OCI-LY1 (cell line): Measurements from ENCODE around the gene TSPAN3.

Source experiments
- H2AFZ ChIP-seq: fragments of 200-600 bp; sonication (generic), shearing (Covaris generic); 2 replicates; pipeline ENCODE4 v1.6.0; 2014; ENCODE audit warnings: antibody characterized with exemption, mild to moderate bottlenecking, low read length
- H3F3A ChIP-seq: fragments of 200-600 bp; sonication (generic), shearing (Covaris generic); 2 replicates; pipeline ENCODE4 v1.6.0; 2014; ENCODE audit warnings: mild to moderate bottlenecking, antibody characterized with exemption, low read length, moderate library complexity; ENCODE audit not compliant: insufficient read depth
- H3K27ac ChIP-seq: fragments of 200-600 bp; sonication (generic); 2 replicates; pipeline ENCODE4 v1.5.1; 2014; ENCODE audit warnings: low read length, mixed run types, mild to moderate bottlenecking, low read depth; ENCODE audit not compliant: poor library complexity, severe bottlenecking
- H3K27me3 ChIP-seq: fragments of 200-600 bp; sonication (generic); 2 replicates; pipeline ENCODE4 v1.6.0; 2014; ENCODE audit warnings: antibody characterized with exemption, mild to moderate bottlenecking, low read length, moderate library complexity; ENCODE audit not compliant: insufficient read depth
- H3K36me3 ChIP-seq: fragments of 200-600 bp; sonication (generic); 2 replicates; pipeline ENCODE4 v1.6.1; 2014; ENCODE audit warnings: mild to moderate bottlenecking, antibody characterized with exemption, low read length, moderate library complexity, mixed read lengths; ENCODE audit not compliant: insufficient read depth
- H3K4me1 ChIP-seq: fragments of 200-600 bp; sonication (generic); 2 replicates; pipeline ENCODE4 v1.5.1; 2014; ENCODE audit warnings: mild to moderate bottlenecking, low read length, moderate library complexity; ENCODE audit not compliant: insufficient read depth, severe bottlenecking
- H3K4me2 ChIP-seq: fragments of 200-600 bp; sonication (generic), shearing (Covaris generic); 2 replicates; pipeline ENCODE4 v1.6.1; 2014; ENCODE audit warnings: low read length
- H3K4me3 ChIP-seq: fragments of 200-600 bp; sonication (generic); 2 replicates; pipeline ENCODE4 v1.5.1; 2014; ENCODE audit warnings: low read length, low read depth, mild to moderate bottlenecking, mixed read lengths; ENCODE audit not compliant: poor library complexity, severe bottlenecking
- H3K79me2 ChIP-seq: fragments of 200-600 bp; shearing (Covaris generic); 2 replicates; pipeline ENCODE4 v1.6.1; 2016; ENCODE audit warnings: mixed run types, low read length, mixed read lengths; ENCODE audit not compliant: insufficient read depth
- H3K9ac ChIP-seq: fragments of 200-600 bp; sonication (generic), shearing (Covaris generic); 2 replicates; pipeline ENCODE4 v1.6.1; 2014; ENCODE audit warnings: mild to moderate bottlenecking, low read length, mixed read lengths
- H3K9me2 ChIP-seq: fragments of 200-600 bp; sonication (generic), shearing (Covaris generic); 2 replicates; pipeline ENCODE4 v1.6.1; 2014; ENCODE audit warnings: low read depth, mild to moderate bottlenecking, low read length, mixed read lengths
- H3K9me3 ChIP-seq: fragments of 200-600 bp; shearing (Covaris generic); 2 replicates; pipeline ENCODE4 v1.6.1; 2014; ENCODE audit warnings: low read length, mixed read lengths
- H4K20me1 ChIP-seq: fragments of 200-600 bp; sonication (generic), shearing (Covaris generic); 2 replicates; pipeline ENCODE4 v1.6.0; 2016; ENCODE audit warnings: mild to moderate bottlenecking, low read length; ENCODE audit not compliant: insufficient read depth
- EZH2 ChIP-seq: fragments of 200-600 bp; sonication (generic), shearing (Covaris generic); IDR thresholded peaks from 2 replicates; pipeline ENCODE4 v1.8.0; 2017; ENCODE audit warnings: borderline replicate concordance, mixed run types, mild to moderate bottlenecking, antibody characterized with exemption, low read length, moderate library complexity, mixed read lengths
- TF ChIP-seq, protein P1 (sequence below): fragments of 200-600 bp; sonication (generic), shearing (Covaris generic); IDR thresholded peaks from 2 replicates; pipeline ENCODE4 v1.5.1; 2017; ENCODE audit warnings: mild to moderate bottlenecking, antibody characterized with exemption, low read length, moderate library complexity, mixed read lengths

Gene TSPAN3

GRCh38 chr15:77096138-77096537 is 25.2 kb upstream of the TSPAN3 start:
- H3K4me3 ChIP-seq, result no peak overlapping the region
- H2AFZ ChIP-seq, result no peak overlapping the region
- H3F3A ChIP-seq, result no peaks in the 10 kb centered on the region
- TF ChIP-seq EZH2, result no peak
- TF ChIP-seq, protein P1, sequence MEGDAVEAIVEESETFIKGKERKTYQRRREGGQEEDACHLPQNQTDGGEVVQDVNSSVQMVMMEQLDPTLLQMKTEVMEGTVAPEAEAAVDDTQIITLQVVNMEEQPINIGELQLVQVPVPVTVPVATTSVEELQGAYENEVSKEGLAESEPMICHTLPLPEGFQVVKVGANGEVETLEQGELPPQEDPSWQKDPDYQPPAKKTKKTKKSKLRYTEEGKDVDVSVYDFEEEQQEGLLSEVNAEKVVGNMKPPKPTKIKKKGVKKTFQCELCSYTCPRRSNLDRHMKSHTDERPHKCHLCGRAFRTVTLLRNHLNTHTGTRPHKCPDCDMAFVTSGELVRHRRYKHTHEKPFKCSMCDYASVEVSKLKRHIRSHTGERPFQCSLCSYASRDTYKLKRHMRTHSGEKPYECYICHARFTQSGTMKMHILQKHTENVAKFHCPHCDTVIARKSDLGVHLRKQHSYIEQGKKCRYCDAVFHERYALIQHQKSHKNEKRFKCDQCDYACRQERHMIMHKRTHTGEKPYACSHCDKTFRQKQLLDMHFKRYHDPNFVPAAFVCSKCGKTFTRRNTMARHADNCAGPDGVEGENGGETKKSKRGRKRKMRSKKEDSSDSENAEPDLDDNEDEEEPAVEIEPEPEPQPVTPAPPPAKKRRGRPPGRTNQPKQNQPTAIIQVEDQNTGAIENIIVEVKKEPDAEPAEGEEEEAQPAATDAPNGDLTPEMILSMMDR, result no peak
- no peak overlapping the region for H3K4me2 ChIP-seq
- H3K4me1 ChIP-seq, result no peaks in the 10 kb centered on the region
- no peaks in the 10 kb centered on the region for H3K27me3 ChIP-seq
- no peaks in the 10 kb centered on the region for H3K9me3 ChIP-seq
- H3K79me2 ChIP-seq, result no peaks in the 10 kb centered on the region
- no peak overlapping the region for H3K9ac ChIP-seq
- no peaks in the 10 kb centered on the region for H3K9me2 ChIP-seq
- no peaks in the 10 kb centered on the region for H4K20me1 ChIP-seq
- H3K36me3 ChIP-seq, result no peaks in the 10 kb centered on the region
- H3K27ac ChIP-seq, result no peak overlapping the region

DNA sequence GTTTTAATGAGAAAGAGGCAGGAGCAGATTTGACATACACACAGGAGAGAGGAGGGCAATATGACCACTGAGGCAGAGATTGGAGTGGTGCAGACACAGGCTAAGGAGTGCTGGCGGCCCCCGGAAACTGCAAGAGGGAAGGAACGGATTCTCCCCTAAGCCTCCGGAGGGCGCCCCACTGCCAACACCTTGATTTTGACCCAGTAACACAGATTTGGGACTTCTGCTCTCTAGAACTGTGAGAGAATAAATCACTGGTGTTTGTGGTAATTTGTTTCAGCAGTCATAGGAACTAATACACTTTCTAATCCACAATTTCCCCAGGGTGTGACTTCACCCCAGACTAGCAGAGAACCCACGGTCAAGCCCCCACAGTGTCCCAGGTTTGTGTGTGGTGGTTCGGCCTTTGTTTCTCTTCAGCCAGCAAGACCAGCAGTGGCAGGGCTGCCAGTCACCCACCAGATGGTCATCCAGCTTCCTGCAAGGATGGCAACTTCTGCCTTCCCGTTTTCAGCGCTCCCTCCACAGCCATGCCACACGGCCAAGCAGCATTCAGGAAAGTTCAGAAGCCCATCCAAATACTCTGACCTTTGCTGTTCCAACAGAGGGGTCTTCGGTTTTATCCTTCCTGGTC is 23.6 kb upstream of the TSPAN3 start:
- no peak overlapping the region for H3K4me3 ChIP-seq
- no peaks in the 10 kb centered on the region for H4K20me1 ChIP-seq
- H3K36me3 ChIP-seq, result no peaks in the 10 kb centered on the region
- H3K4me1 ChIP-seq, result no peaks in the 10 kb centered on the region
- H3K4me2 ChIP-seq, result no peak overlapping the region
- no peak overlapping the region for H3K9ac ChIP-seq
- H3F3A ChIP-seq, result no peaks in the 10 kb centered on the region
- H3K27me3 ChIP-seq, result no peaks in the 10 kb centered on the region
- H3K9me2 ChIP-seq, result no peaks in the 10 kb centered on the region
- TF ChIP-seq, protein P1, result peak; percentile 38
- no peak for TF ChIP-seq EZH2
- no peaks in the 10 kb centered on the region for H3K9me3 ChIP-seq
- no peak overlapping the region for H2AFZ ChIP-seq
- H3K27ac ChIP-seq, result no peak overlapping the region
- H3K79me2 ChIP-seq, result no peaks in the 10 kb centered on the region

DNA sequence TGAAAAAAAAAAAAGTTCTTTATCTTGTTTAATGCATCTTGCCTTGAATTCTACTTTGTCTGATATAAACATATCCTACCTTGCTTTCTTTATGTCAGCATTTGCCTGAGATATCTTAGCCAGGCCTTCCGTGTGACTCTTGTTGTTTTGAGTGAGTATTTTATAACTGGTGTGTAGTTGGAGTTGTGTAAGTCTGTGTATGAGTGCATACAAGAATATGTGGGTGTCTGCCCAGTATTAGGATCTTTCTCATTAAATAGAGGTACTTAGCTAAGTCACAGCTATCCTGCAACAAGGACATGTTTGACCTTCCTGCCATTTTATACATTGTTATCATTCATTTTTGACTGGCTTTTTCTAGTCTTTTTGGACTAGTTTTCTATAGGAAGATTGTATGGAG is 22.5 kb upstream of the TSPAN3 start:
- Histone ChIP-seq H3K4me3 (no peak overlapping the region), H3K36me3 (no peaks in the 10 kb centered on the region), H3K9ac (no peak overlapping the region), H3K9me3 (no peaks in the 10 kb centered on the region), H4K20me1 (no peaks in the 10 kb centered on the region), H3K27me3 (no peaks in the 10 kb centered on the region), H3K79me2 (no peaks in the 10 kb centered on the region), H3K4me1 (no peaks in the 10 kb centered on the region), H3K27ac (no peak overlapping the region), H3F3A (no peaks in the 10 kb centered on the region), H3K9me2 (no peaks in the 10 kb centered on the region), H3K4me2 (no peak overlapping the region), H2AFZ (no peak overlapping the region)
- TF ChIP-seq, protein P1, result no peak
- TF ChIP-seq EZH2, result no peak
